Renal cortical epithelial cell (primary cell): ENCODE measurements around the gene KRTAP25-1. TPM values are rescaled to one million over a fixed set of nuclear protein-coding genes. Genes with fewer than 3 reads are reported as not detected.

ENCODE experiments used
- DNase-seq: peaks from one replicate; pipeline ENCODE4 v3.0.0-alpha.2; 2011; ENCODE audit warnings: low read depth
- total RNA-seq: library from RNA; depleted of rRNA; stranded (reverse); fragments of >200 nt; gene quantifications from 2 replicates; pipeline ENCODE4 v1.2.3, GENCODE V29; 2014

KRTAP25-1 gene
- total RNA-seq: not detected in 2 replicates

- no peak for DNase-seq
Measured at GRCh38 chr21:30289215-30289614, at the start of gene KRTAP25-1. Gene KRTAP25-1 (minus strand): TSS chr21:30289514. CDS start chr21:30289490, 24 bp downstream.

- DNase-seq: no peak
Measured at GRCh38 chr21:30338717-30339116, 49.4 kb upstream of the KRTAP25-1 start.

- DNase-seq: no peak
Measured at GRCh38 chr21:30337772-30338171, 48.5 kb upstream of the KRTAP25-1 start.

GRCh38 chr21:30337276-30337744 is 48.0 kb upstream of the KRTAP25-1 start, which contains the start of gene KRTAP27-1:
Gene KRTAP27-1 (minus strand): TSS chr21:30337694. CDS start chr21:30337668, 26 bp downstream.
- DNase-seq: no peak

- DNase-seq: no peak
Measured at GRCh38 chr21:30336596-30336995, 47.3 kb upstream of the KRTAP25-1 start.

- no peak for DNase-seq
Measured at GRCh38 chr21:30333736-30334135, 44.4 kb upstream of the KRTAP25-1 start.

GRCh38 chr21:30332681-30333080 is 43.4 kb upstream of the KRTAP25-1 start:
- DNase-seq: no peak

- DNase-seq: no peak
Measured at GRCh38 chr21:30329203-30329875, 40.0 kb upstream of the KRTAP25-1 start.

- DNase-seq: no peak
Measured at GRCh38 chr21:30326390-30326789, 37.1 kb upstream of the KRTAP25-1 start.

GRCh38 chr21:30320215-30320614 is 30.9 kb upstream of the KRTAP25-1 start, which contains the start of gene KRTAP26-1:
Gene KRTAP26-1 (minus strand): TSS chr21:30320315. CDS start chr21:30320035, 280 bp downstream.
- DNase-seq: no peak

- DNase-seq: no peak
Measured at GRCh38 chr21:30315701-30316100, 26.4 kb upstream of the KRTAP25-1 start.

GRCh38 chr21:30306884-30307283 is 17.6 kb upstream of the KRTAP25-1 start:
- DNase-seq: no peak

GRCh38 chr21:30305136-30305535 is 15.8 kb upstream of the KRTAP25-1 start:
- no peak for DNase-seq

GRCh38 chr21:30282850-30283249 is 6.5 kb downstream of the KRTAP25-1 start, which contains the start of gene KRTAP24-1:
Gene KRTAP24-1 (minus strand): TSS chr21:30282950. CDS start chr21:30282932, 18 bp downstream.
- no peak for DNase-seq

- DNase-seq: no peak
Measured at GRCh38 chr21:30271611-30272010, 17.7 kb downstream of the KRTAP25-1 start.

GRCh38 chr21:30271156-30271555 is 18.2 kb downstream of the KRTAP25-1 start:
- DNase-seq: no peak

GRCh38 chr21:30269803-30270530 is 19.3 kb downstream of the KRTAP25-1 start:
- no peak for DNase-seq

GRCh38 chr21:30268608-30269197 is 20.6 kb downstream of the KRTAP25-1 start:
- no peak for DNase-seq

- DNase-seq: peak; percentile 22
Measured at GRCh38 chr21:30257773-30258172, 31.5 kb downstream of the KRTAP25-1 start.

GRCh38 chr21:30256100-30256499 is 33.2 kb downstream of the KRTAP25-1 start:
- peak; percentile 19 for DNase-seq

- DNase-seq: no peak
Measured at GRCh38 chr21:30255679-30256078, 33.6 kb downstream of the KRTAP25-1 start.

- DNase-seq: peak; percentile 54
Measured at GRCh38 chr21:30251781-30252180, 37.5 kb downstream of the KRTAP25-1 start.
